ENCODE results near the gene OPTC. TPM values are rescaled to one million over a fixed set of nuclear protein-coding genes. Genes with fewer than 3 reads are reported as not detected.
A peak's percentile ranks its signal among the peaks of the same experiment; 100 is the strongest.

Gene OPTC
- total RNA-seq, 1 experiment from 2014 or later = not detected

DNA sequence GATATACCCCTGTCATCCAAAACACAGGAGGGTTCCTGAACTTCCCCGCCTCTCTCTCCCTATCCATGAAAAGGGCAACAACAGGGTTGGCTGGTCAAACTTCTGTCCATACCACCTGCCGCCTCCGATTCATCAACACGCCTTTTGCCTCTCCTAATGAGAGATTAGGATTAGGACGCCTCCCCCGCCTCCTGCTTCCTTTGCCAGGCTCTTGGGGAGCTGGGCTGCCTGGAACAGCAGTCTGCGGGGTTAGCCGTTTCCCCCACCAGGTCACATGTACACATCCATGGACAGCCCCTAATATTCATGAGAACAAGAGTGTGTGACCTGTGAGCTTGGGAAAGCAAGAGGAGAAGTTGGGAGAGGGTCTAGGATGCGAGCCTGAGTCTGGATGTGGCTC lies 2.3 kb upstream of the OPTC start:
- no peak for DNase-seq (ENCODE audit: low read depth)

DNA sequence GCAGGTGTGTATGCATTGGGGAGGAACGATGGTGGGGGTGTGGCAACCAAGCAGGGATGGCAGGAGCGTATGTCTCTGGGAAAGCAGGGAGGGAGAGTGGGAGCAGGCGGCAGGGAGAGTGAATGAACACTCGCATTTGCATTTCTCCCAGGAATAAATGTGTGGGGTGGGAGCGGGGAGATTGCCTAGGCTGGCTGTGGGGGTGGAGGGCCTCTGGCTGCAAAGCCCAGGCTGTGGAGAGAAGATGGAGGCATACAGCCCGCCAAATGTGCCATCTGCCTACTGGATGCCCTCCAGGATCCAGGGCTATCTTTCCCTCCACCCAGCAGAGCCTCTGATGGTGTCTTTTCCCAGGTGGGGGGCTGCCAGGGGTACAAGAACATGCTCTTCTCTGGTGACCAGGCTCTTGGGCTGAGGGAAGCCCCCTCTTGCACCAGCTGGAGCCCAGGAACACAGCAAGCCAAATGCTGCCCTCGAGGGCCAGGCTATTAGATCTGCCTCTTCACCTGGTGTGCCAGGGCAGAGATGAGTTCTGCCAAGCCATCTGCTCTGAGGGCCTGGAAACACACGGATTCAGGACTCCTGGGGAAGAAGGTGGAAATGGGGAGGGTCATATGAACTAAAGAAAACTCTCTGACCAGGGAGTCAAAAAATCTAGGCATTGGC lies 1.7 kb upstream of the OPTC start:
- DNase-seq (ENCODE audit: low read depth) = no peak

DNA sequence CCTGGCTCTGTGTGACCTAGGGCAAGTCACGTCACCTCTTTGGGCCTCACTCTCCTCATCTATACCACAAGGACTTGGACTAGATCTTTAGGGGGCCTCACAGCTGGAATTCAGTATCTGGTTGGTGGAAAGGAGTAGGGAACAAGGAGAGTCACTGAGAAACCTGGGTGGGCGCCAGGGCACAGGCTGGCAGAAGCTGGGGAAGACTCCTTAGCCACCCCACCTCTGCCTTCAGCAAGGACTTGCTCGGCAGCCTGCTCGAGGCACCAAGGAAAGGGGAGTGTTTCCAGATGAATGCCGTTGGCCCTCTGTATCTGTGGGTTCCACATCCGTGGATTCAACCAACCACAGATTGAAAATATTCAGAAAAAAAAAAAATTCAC lies 1.2 kb upstream of the OPTC start:
- DNase-seq (ENCODE audit: low read depth) = no peak

DNA sequence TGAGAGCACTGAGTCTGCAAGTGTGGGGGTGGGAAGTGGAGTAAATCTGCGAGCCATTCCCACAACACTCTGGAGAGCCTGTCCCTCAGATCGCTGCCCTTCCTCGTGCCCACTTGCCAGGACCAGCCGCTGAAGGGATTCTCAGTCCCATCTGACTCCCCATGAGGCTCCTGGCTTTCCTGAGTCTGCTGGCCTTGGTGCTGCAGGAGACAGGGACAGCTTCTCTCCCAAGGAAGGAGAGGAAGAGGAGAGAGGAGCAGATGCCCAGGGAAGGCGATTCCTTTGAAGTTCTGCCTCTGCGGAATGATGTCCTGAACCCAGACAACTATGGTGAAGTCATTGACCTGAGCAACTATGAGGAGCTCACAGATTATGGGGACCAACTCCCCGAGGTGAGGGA lies 1.9 kb downstream of the OPTC start:
- DNase-seq (ENCODE audit: low read depth) = no peak

DNA sequence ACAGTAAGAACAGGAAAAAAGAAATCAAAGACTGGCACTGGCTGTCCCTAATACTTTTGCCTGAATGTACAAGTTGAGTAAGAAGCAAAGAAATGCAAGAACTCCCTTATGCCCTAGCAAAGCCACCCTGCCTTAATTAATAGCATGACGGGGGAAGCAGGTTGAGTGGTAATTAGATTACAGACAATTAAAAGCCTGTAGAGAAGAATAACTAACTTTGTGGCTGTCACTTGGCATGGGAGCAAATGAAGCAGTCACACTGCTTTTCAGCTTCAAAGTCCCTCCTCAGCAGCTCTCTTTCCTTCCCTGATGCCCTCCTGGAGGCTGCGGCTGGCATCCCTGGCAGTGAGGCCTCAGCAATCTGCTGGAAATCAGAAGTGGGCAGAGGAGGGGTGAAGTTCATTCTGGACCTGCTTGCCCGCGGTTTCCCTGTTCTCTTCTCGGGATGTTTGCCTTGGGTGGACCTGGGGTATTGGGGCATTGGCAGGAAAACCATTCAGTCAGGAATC lies 3.4 kb downstream of the OPTC start:
- DNase-seq (ENCODE audit: low read depth) = no peak

DNA sequence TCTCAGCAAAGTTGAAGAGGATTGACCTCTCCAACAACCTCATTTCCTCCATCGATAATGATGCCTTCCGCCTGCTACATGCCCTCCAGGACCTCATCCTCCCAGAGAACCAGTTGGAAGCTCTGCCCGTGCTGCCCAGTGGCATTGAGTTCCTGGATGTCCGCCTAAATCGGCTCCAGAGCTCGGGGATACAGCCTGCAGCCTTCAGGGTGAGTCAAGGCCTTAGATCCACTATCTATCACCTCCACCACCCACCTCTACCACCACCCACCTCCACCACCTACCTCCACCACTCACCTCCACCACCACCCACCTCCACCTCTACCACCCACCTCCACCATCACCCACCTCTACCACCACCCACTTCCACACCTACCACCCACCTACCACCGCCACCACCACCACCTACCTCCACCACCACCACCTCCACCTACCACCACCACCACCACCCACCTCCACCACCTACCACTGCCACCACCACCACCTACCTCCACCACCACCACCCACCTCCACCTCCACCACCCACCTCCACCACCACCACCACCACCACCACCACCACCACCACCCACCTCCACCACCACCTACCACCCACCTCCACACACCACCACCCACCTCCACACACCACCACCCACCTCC lies 5.8 kb downstream of the OPTC start:
- no peak for DNase-seq (ENCODE audit: low read depth)

DNA sequence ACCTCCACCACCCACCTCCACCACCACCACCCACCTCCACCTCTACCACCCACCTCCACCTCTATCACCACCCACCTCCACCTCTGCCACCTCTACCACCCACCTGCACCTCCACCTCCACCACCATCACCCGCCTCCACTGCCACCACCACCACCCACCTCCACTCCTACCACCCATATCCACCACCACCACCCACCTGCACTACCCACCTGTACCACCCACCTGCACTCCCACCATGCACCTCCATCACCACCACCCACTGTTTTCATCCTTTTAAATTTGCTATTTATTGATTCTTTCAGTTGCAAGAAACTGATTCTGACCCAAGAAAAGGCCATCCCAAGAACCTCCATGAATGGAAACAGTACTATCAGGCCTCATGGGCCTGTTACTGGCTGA lies 6.3 kb downstream of the OPTC start:
- DNase-seq (ENCODE audit: low read depth) = no peak

DNA sequence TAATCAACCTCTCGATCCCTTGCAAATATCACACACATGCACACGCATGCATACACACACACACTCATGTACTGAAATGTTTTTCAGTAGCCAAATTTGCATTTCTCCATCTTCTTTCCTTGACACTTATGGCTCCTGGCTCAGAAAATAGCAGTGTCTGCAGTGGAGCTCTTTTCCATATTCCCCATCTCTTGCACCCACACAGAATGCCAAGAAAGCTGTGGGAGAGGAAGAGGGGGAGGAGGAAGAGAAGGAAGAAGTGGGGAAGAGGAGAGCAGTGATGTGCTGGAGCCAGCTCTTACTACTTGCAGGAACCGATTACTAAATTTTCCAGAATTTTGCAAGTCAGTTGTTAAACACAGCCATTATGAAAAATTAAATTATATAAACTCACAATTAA lies 9.9 kb downstream of the OPTC start:
- no peak for DNase-seq (ENCODE audit: low read depth)

DNA sequence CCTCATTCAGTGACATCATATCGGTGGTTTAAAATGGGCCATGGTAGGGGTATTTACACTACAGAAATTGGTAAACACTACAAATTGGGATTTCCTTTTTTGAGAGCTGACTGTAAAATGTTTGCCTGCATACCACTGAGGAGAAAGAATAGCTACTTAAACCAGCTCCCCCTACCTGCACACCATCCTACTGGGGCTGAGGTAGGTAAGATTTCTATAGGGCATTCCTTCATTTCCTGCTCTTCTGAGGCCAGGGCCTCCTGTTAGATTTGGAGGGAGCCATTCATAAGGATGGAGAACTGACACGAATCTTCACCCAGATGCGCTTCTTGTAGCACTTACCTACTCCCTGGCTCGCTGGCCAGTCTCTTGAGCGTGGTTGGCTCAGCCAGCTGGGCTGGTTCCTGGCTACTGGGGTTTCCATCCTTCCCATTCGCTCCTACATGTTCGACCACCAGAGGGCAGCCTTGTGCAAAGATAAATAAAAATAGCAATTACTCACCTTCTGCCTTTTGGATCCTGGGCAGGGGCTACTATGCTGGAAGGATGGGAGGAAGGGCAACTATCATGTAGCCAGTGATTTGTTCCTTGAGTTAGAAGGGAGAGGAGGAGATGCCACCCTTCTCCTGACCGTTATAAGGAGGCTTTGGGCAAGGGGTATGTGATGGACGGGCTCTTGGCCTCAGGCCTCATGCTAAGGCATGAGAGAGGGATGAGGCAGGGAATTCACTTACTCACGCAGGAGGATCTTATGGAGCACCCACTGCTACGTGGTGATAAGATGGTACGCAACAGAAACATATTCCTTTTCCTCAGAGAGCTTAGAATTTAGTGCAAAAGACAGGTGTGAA lies 10.7 kb downstream of the OPTC start:
- peak; percentile 76 for DNase-seq (ENCODE audit: low read depth)

DNA sequence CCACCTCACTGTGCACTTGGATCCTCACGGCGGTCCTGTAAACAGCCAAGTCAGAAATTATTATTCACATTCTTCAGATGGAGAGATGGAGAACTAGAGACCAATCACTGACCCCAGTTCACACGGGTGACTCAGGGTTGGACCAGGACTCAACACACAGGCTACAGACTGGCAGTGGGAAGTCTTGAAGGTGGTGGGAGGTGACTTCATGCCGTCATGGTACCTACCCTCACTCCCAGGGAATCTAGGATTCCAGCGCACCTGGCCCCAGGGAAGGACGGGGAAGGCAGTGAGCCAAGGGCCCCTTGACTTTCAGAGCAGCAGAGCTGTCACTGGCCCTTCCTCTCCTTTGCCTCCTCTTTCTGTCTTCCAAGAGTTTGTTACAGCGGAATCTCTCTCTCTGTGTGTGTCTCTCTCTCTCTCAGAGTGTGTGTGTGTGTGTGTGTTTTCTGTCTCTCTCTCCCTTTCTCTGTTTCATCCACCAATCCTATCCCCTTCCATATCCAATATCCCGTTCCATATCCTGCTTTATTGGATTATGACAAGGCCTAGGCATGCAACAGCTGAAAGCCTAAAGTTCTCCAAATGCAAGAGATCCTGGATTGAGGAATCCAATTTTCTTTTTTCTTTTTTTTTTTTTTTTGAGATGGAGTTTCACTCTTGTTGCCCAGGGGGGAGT lies 11.7 kb downstream of the OPTC start:
- no peak for DNase-seq (ENCODE audit: low read depth)

DNA sequence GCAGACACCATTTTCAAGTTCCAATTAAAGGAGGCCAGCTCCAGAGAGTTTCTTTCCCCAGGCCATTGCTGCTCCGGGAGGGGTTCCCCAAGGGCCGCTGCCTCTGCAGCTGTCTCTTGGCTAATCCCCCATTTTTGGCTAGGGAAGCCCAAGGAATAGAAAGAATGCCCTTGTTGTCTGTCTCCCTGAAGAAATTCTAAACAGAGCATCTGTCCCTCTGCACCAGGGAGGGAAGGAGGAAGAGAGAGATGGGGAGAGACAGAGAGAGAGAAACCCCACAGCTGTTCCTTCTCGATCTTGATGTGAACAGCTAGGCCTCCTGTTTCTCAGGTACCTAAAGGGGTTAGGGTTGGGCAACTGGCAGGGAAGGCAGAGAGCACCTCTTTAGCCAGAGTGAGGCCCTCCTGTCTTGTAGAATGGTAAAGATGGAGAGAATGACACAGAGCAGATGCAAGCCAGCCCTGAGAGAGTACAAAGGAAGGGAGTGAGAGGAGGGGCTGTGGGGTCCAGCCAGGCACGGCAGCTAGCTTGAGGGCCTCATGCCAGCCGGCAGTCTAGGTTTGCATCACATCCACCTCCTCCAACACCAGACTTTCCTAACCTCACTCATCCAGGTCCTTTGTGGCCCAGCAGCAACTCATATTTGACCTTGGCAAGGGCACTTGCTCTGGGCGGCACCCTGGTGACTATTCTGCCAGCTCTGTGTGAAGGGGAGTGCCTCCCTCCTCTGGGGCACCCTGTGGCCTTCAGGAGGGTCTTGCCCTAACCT lies 13.1 kb downstream of the OPTC start:
- peak; percentile 84 for DNase-seq (ENCODE audit: low read depth)

DNA sequence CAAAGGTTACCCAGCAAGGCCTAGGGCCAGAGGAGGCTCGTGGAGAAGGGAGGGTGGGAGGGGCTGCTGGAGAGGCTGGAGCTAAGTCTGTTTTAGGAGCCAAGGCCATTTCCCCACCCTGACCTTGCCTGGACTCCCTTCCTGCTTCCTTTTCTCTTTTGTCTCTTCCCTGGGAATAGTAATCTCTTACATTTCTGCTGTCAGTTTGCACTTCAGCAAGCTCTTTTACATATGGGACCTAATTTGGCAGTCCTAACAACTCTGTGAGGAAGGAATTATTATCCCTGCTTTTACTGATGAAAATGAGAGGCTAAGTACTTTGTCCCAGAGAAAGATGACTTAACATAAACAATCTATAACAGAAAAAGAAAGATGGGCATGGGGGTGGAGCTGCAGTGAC lies 13.8 kb downstream of the OPTC start:
- no peak for DNase-seq (ENCODE audit: low read depth)

DNA sequence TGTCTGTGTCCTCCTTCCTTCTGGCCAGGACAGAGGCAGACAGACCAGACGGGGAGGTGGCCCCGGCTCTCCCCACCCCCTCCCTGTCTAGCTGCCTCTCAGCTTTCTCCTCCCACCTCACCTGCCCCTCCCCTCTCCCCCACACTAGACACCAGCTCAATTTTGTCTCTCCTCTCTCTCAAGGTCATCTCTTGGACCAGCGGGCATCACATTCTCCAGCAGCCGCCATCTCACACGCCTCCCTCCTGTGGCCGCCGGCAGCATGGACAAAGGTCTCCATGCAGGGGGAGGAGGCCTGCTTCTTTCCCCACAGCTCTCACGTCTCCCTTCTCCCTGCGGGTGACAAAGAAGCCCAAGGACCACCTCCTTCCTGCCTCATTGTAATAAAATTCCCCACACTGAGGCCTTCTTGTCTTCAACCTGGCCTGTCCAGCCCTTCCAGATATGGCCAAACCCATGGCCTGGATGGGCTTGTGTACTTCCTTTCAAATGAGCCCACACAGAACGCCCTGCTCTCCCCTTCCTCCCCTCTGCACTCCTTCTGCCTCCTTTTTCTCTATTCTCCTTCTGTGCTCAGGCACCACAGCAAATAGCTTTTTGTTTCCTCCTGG lies 14.6 kb downstream of the OPTC start:
- no peak for DNase-seq (ENCODE audit: low read depth)

DNA sequence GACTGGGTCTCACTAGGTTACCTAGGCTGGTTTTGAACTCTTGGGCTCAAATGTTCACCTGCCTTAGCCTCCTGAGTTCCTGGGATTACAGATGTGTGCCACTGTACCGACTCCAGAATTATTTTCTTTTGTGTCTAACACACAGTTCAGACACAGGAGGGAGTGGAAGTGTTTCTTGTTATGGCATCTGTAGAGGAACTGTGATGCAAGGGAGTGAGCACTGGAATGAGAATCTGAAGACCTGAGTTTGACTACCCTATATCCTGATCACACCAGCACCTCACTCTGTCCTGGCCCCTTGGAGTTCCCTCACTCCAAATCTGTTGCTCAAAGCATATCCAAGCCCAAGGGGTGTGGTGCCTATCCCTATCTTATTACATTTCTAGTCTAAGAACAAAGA lies 15.2 kb downstream of the OPTC start:
- DNase-seq (ENCODE audit: low read depth) = no peak

DNA sequence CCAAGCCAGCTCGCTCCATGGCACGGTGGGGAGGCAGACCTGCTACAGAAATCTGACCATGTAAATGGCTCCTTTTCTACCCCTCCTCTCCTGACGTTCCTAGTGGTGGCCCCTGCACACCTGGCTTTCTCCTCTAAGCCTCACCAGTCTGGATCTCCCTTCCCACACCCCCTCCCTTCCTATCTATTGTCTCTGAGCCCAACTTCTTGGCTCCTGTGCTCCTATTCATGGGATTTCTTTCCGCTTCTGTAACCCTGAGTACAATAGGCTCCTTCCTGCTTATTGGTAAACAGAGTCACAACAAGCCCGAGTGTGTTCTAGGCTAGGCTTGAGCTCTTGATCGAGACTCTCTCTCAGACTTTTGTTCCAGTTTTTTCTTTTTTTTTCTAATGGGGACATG lies 17.6 kb downstream of the OPTC start:
- DNase-seq (ENCODE audit: low read depth) = no peak

DNA sequence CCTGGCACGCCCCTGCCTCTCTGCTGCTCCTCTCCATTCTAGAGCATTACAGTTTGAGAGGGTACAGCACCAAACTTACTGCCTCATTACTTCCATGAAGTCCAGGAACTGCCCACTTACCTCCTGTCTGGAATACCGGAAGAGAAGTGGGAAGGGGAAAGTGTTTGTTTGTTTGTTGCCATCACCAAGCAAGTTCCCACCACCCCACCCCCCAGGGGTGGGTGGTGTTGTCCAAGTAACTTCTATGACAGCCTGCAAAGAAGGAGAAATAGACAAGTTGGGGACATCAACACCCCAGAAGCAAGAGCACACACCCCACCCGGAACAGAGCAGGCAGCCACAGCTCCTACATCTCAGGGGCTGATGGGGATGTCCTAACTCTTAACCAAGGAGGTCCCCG lies 18.0 kb downstream of the OPTC start:
- DNase-seq (ENCODE audit: low read depth) = no peak

DNA sequence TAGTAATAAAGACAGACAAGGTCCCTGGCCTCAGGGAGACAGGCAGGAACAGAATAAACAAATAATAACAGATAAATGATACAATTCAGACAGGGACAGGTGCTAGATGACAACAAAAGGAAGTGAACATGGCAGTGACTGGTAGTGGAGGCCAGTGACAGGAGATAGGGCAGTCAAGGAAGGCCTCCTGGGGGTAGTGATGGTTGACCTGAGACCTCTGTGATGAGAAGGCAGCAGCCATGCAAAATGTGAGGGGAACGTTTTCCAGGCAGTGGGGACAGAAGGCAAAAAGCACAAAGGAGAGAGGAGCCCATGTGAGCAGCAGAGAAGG lies 18.5 kb downstream of the OPTC start:
- no peak for DNase-seq (ENCODE audit: low read depth)

DNA sequence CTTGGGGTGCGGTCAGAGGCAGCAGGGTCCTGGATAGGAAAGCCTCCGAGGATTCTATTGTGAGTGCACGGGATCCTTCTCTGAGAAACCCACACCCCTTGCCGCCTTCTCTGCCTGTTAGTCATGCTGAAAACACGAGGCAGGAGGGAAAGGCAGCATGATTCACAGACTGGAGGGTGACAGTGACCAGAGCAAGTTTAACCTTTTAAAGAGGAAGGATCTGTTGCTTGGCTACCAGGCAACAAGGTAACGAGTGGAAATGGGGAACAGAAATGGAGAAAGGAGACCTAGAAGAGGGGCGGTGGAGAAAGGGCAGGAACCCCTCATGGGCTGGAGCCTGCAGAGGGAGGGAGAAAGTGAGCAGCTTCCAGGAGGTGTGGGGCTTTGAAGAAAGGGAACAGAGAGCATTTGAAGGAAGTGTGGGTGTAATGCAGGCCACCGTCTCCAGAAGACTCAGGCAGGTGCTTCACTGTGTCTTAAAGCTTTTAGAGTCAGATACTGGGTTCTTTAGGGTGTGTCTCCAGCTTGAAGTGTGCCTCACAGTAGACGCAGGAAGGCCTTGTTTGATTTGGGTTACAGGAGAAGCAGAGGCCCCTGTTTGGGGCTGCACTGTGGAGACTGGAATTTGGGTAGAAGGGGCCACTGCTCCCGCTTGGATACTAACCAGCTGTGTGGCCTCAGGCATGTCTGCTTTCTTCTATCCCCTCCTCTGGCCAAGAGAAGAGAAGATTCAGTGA lies 19.1 kb downstream of the OPTC start:
- peak; percentile 96 for DNase-seq (ENCODE audit: low read depth)

DNA sequence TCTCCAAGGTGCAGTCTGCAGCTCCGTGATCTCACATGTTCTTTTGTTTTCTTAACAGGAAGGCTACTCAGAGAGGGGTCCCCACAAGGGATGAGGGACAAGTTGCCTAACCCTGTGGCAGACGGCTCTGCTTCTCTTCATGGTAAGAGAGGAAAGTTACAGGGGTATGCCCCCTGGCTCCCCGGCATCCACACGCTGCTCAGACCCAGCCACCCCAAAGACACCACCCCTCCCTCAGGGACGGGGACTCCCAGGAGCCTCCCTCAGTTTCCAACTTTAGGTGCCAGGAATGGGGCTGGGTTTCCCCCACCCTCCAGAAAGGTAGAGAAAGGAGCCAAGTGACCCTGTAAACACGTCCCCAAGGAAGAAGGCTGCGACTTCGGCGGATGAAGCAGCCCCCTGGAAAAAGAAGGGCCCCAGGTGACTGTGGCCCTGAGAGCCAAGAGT lies 19.7 kb downstream of the OPTC start:
- no peak for DNase-seq (ENCODE audit: low read depth)

DNA sequence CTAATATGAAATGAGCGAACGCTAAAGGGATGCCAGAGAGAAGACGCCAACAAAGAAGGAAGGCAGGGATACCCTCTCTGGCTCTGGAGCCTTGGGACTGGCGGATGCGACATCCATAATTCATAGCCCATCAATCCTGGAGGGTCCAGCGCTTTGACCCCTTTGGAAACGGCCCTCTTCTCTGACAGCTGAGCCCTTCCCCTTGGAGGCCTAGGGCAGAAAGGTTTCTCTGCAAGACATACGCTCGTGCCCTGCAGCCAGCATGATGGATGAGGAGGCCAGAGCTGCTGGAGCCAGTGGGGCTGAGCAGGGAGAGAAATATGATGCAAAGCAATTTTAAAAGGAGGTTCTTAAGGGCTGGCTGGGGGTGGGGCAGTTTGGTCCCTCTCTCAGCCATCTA lies 22.2 kb downstream of the OPTC start:
- no peak for DNase-seq (ENCODE audit: low read depth)
